GM21390 (cell line): ENCODE measurements around the gene CKMT1B.
"Not testable (repeated sequence)": the region's sequence is repeated elsewhere in the genome, so short reads cannot be mapped to it uniquely, and the experiment has no call there.

Experiments used
- ATAC-seq: cut with Tn5 transposase; IDR thresholded peaks from one replicate; pipeline ENCODE4 v1.9.1; 2021; ENCODE audit not compliant: unreplicated experiment

The CKMT1B gene

GRCh38 chr15:43593328-43594190 is at the start of gene CKMT1B:
TSS of gene CKMT1B (plus strand) at chr15:43594027. CDS start at chr15:43594219, 192 bp downstream.
- ATAC-seq = not testable (repeated sequence)

- ATAC-seq = no peak
These were observed 49.6 kb upstream of the CKMT1B start for GRCh38 chr15:43544266-43544665.

GRCh38 chr15:43545426-43545825 is 48.4 kb upstream of the CKMT1B start:
- ATAC-seq = no peak

- ATAC-seq = no peak
These were observed 46.3 kb upstream of the CKMT1B start for GRCh38 chr15:43547539-43547938.

- no peak for ATAC-seq
These were observed 43.1 kb upstream of the CKMT1B start for GRCh38 chr15:43550527-43551363.

- ATAC-seq = no peak
These were observed 41.6 kb upstream of the CKMT1B start for GRCh38 chr15:43552256-43552655.

- ATAC-seq = no peak
These were observed 40.8 kb upstream of the CKMT1B start for GRCh38 chr15:43552986-43553385.

GRCh38 chr15:43562753-43563152 is 31.1 kb upstream of the CKMT1B start:
- not testable (repeated sequence) for ATAC-seq

- not testable (repeated sequence) for ATAC-seq
These were observed 30.0 kb upstream of the CKMT1B start for GRCh38 chr15:43563793-43564192.

GRCh38 chr15:43566615-43567014 is 27.2 kb upstream of the CKMT1B start:
- not testable (repeated sequence) for ATAC-seq

GRCh38 chr15:43574607-43575006 is 19.2 kb upstream of the CKMT1B start:
- not testable (repeated sequence) for ATAC-seq

GRCh38 chr15:43589778-43590466 is 3.9 kb upstream of the CKMT1B start, which contains the start of gene PPIP5K1:
TSS of gene PPIP5K1 (minus strand) at chr15:43590208. CDS start at chr15:43584504, 5,704 bp downstream.
- peak; percentile 96 for ATAC-seq

- not testable (repeated sequence) for ATAC-seq
These were observed 986 bp upstream of the CKMT1B start for GRCh38 chr15:43592841-43593240.

- not testable (repeated sequence) for ATAC-seq
These were observed 5.3 kb downstream of the CKMT1B start for GRCh38 chr15:43599131-43599530.

GRCh38 chr15:43600200-43600599 is 6.4 kb downstream of the CKMT1B start:
- not testable (repeated sequence) for ATAC-seq

- ATAC-seq = not testable (repeated sequence)
These were observed 8.4 kb downstream of the CKMT1B start for GRCh38 chr15:43602233-43602632.

GRCh38 chr15:43617750-43618149 is 23.9 kb downstream of the CKMT1B start:
- not testable (repeated sequence) for ATAC-seq

GRCh38 chr15:43618700-43619099 is 24.9 kb downstream of the CKMT1B start, which contains the start of gene STRC:
TSS of gene STRC (minus strand) at chr15:43618800. CDS start at chr15:43618722, 78 bp downstream.
- ATAC-seq = not testable (repeated sequence)

- ATAC-seq = not testable (repeated sequence)
These were observed 28.4 kb downstream of the CKMT1B start for GRCh38 chr15:43622068-43622799.

- ATAC-seq = no peak
These were observed 31.3 kb downstream of the CKMT1B start for GRCh38 chr15:43625106-43625505.
